Midbrain (tissue), 1 donor: ENCODE data around the gene TXK.

Experiments
- DNase-seq: peaks from one replicate; lab custom pipeline; 2025; lab: John Stamatoyannopoulos, UW

TXK gene

DNA sequence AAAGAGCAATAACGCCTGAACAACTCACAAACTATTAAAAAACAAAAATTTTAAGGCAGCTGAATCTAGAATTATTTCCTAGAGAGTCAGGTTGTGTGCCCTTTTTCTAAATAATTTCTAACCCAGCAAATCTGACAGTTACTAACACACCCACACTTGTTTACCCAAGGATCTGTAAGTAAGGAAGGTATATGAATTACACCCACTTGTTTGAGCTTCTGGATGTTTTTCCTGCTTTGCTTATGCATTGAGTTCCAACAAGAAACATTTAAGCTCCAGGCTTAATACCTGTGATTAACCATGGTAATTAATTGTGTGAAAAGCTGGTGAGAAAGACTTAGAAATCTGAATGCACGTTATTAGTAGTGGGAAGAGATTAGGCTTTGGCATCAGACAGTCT is 115.9 kb downstream of the TXK start:
- DNase-seq = no peak

DNA sequence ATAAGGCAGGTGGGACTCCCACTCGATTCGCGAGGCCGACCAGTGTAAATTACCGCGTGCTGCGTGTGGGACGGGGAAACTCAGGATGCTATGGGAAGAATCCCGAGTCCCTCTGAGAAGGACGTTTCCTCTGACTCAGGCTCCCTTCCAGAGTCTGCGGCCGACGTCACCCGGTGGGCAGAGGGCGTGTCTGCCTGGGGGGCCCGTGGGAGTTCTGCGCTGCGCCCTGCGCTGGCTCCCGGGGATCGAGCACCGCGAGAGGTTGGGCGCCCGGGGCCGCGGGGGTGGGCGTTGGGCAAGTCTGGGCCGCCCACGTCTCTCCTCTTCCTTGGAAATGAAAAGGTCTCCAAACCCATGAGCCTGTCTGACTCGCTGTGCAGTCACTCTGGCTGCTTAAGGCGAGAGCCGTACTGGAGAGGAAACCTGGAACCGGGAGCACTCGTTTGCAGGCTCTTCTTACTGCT is 116.9 kb downstream of the TXK start:
- DNase-seq = no peak
